Keratinocyte (primary cell): ENCODE measurements around the gene DGKD.

Experiments
- EZH2 ChIP-seq: IDR thresholded peaks from one replicate; pipeline ENCODE4 v1.6.1; 2012; ENCODE audit warnings: inconsistent platforms, mild to moderate bottlenecking, low read length, moderate library complexity
- TF ChIP-seq, protein P1 (sequence below), 3 experiments: IDR thresholded peaks in 1 of 3; conservative IDR thresholded peaks in 1 of 3; optimal IDR thresholded peaks in 1 of 3; 2 replicates in 2 of 3; 3 replicates in 1 of 3; pipeline versions ENCODE3 to v1.5.1; 2011; ENCODE audit warnings: low read length in 3 of 3, mild to moderate bottlenecking in 3 of 3, moderate library complexity in 2 of 3, control low read depth in 1 of 3, inconsistent platforms in 1 of 3; ENCODE audit not compliant: insufficient read depth in 2 of 3; ENCODE audit errors: extremely low read depth in 1 of 3

DNA sequence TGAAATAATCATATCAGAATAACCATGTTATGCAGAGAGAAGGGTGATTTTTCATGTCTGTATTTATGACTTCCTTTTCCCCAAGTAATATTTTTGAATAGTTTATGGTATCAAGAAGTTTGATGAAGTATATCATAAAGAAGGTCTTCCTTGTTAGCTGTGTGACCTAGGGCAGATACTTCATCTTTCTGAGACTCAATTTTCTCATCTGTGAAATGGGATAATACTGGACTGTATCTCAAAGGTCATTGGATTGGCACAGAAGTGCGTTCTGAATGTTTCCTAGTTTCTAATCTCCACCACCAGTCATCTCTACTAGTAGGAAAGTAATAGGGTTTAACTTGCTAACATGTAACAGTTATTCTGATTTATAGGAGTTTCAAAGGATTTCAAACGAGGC is 52.6 kb downstream of the DGKD start:
- TF ChIP-seq, protein P1, sequence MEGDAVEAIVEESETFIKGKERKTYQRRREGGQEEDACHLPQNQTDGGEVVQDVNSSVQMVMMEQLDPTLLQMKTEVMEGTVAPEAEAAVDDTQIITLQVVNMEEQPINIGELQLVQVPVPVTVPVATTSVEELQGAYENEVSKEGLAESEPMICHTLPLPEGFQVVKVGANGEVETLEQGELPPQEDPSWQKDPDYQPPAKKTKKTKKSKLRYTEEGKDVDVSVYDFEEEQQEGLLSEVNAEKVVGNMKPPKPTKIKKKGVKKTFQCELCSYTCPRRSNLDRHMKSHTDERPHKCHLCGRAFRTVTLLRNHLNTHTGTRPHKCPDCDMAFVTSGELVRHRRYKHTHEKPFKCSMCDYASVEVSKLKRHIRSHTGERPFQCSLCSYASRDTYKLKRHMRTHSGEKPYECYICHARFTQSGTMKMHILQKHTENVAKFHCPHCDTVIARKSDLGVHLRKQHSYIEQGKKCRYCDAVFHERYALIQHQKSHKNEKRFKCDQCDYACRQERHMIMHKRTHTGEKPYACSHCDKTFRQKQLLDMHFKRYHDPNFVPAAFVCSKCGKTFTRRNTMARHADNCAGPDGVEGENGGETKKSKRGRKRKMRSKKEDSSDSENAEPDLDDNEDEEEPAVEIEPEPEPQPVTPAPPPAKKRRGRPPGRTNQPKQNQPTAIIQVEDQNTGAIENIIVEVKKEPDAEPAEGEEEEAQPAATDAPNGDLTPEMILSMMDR (optimal IDR thresholded peaks at IDR 0.05 in 1 of 3, IDR thresholded peaks at IDR 0.05 in 1 of 3, conservative IDR thresholded peaks at IDR 0.05 in 1 of 3; ENCODE audit: extremely low read depth in 1 of 3, insufficient read depth in 2 of 3, low read length in 3 of 3), result no peak
- no peak for TF ChIP-seq EZH2
